OCI-LY1 (cell line): ENCODE data around the gene RBMS3.

Source experiments
- H2AFZ ChIP-seq: fragments of 200-600 bp; sonication (generic), shearing (Covaris generic); 2 replicates; pipeline ENCODE4 v1.6.0; 2014; ENCODE audit warnings: antibody characterized with exemption, mild to moderate bottlenecking, low read length
- H3F3A ChIP-seq: fragments of 200-600 bp; sonication (generic), shearing (Covaris generic); 2 replicates; pipeline ENCODE4 v1.6.0; 2014; ENCODE audit warnings: mild to moderate bottlenecking, antibody characterized with exemption, low read length, moderate library complexity; ENCODE audit not compliant: insufficient read depth
- H3K27ac ChIP-seq: fragments of 200-600 bp; sonication (generic); 2 replicates; pipeline ENCODE4 v1.5.1; 2014; ENCODE audit warnings: low read length, mixed run types, mild to moderate bottlenecking, low read depth; ENCODE audit not compliant: poor library complexity, severe bottlenecking
- H3K27me3 ChIP-seq: fragments of 200-600 bp; sonication (generic); 2 replicates; pipeline ENCODE4 v1.6.0; 2014; ENCODE audit warnings: antibody characterized with exemption, mild to moderate bottlenecking, low read length, moderate library complexity; ENCODE audit not compliant: insufficient read depth
- H3K36me3 ChIP-seq: fragments of 200-600 bp; sonication (generic); 2 replicates; pipeline ENCODE4 v1.6.1; 2014; ENCODE audit warnings: mild to moderate bottlenecking, antibody characterized with exemption, low read length, moderate library complexity, mixed read lengths; ENCODE audit not compliant: insufficient read depth
- H3K4me1 ChIP-seq: fragments of 200-600 bp; sonication (generic); 2 replicates; pipeline ENCODE4 v1.5.1; 2014; ENCODE audit warnings: mild to moderate bottlenecking, low read length, moderate library complexity; ENCODE audit not compliant: insufficient read depth, severe bottlenecking
- H3K4me2 ChIP-seq: fragments of 200-600 bp; sonication (generic), shearing (Covaris generic); 2 replicates; pipeline ENCODE4 v1.6.1; 2014; ENCODE audit warnings: low read length
- H3K4me3 ChIP-seq: fragments of 200-600 bp; sonication (generic); 2 replicates; pipeline ENCODE4 v1.5.1; 2014; ENCODE audit warnings: low read length, low read depth, mild to moderate bottlenecking, mixed read lengths; ENCODE audit not compliant: poor library complexity, severe bottlenecking
- H3K79me2 ChIP-seq: fragments of 200-600 bp; shearing (Covaris generic); 2 replicates; pipeline ENCODE4 v1.6.1; 2016; ENCODE audit warnings: mixed run types, low read length, mixed read lengths; ENCODE audit not compliant: insufficient read depth
- H3K9ac ChIP-seq: fragments of 200-600 bp; sonication (generic), shearing (Covaris generic); 2 replicates; pipeline ENCODE4 v1.6.1; 2014; ENCODE audit warnings: mild to moderate bottlenecking, low read length, mixed read lengths
- H3K9me2 ChIP-seq: fragments of 200-600 bp; sonication (generic), shearing (Covaris generic); 2 replicates; pipeline ENCODE4 v1.6.1; 2014; ENCODE audit warnings: low read depth, mild to moderate bottlenecking, low read length, mixed read lengths
- H3K9me3 ChIP-seq: fragments of 200-600 bp; shearing (Covaris generic); 2 replicates; pipeline ENCODE4 v1.6.1; 2014; ENCODE audit warnings: low read length, mixed read lengths
- H4K20me1 ChIP-seq: fragments of 200-600 bp; sonication (generic), shearing (Covaris generic); 2 replicates; pipeline ENCODE4 v1.6.0; 2016; ENCODE audit warnings: mild to moderate bottlenecking, low read length; ENCODE audit not compliant: insufficient read depth
- CTCF ChIP-seq: fragments of 200-600 bp; sonication (generic), shearing (Covaris generic); IDR thresholded peaks from 2 replicates; pipeline ENCODE4 v1.5.1; 2017; ENCODE audit warnings: mild to moderate bottlenecking, antibody characterized with exemption, low read length, moderate library complexity, mixed read lengths
- EZH2 ChIP-seq: fragments of 200-600 bp; sonication (generic), shearing (Covaris generic); IDR thresholded peaks from 2 replicates; pipeline ENCODE4 v1.8.0; 2017; ENCODE audit warnings: borderline replicate concordance, mixed run types, mild to moderate bottlenecking, antibody characterized with exemption, low read length, moderate library complexity, mixed read lengths

RBMS3 gene

DNA sequence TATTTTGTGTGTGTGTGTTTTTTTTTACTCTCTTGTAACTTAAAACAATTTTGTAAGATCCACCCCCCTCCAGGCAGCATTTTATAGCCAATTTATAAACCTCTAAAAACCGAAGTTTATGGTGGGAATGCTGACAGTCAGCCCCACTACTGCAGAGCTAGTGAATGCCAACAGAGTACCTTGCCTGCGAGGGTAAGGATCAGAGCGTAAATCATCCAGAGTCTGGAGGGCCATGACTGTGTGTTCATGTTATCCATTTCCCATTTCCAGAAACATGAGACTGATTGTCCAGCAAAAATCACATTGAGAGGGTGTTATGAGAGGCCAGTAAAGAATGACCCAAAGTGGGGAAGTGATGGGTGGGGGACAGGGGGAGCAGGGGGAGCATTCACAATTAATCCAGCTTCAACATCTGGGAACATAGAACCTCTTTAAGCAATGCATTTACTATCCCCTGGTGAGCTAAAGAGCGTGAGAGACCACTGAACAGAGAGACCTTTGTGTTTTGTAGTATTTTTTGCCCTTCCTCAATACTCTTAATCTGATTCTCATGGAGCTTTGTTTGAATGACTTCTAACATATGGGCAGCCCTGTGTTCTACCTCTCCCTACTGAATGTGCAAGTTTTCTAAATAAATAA, 464.5 kb downstream of the RBMS3 start:
- Histone ChIP-seq H3K9me2 (no peaks in the 10 kb centered on the region), H2AFZ (no peak overlapping the region), H3K36me3 (peaks cover 7% of the 10 kb centered on the region; the same call in 1 of the 2 replicates), H3K27me3 (no peaks in the 10 kb centered on the region), H4K20me1 (no peaks in the 10 kb centered on the region), H3K9me3 (no peaks in the 10 kb centered on the region), H3K9ac (no peak overlapping the region), H3K27ac (no peak overlapping the region), H3F3A (no peaks in the 10 kb centered on the region; the same call in 1 of the 2 replicates), H3K79me2 (no peaks in the 10 kb centered on the region), H3K4me3 (no peak overlapping the region), H3K4me2 (no peak overlapping the region), H3K4me1 (peaks cover 50% of the 10 kb centered on the region)
- TF ChIP-seq EZH2 = no peak
- no peak for TF ChIP-seq CTCF

DNA sequence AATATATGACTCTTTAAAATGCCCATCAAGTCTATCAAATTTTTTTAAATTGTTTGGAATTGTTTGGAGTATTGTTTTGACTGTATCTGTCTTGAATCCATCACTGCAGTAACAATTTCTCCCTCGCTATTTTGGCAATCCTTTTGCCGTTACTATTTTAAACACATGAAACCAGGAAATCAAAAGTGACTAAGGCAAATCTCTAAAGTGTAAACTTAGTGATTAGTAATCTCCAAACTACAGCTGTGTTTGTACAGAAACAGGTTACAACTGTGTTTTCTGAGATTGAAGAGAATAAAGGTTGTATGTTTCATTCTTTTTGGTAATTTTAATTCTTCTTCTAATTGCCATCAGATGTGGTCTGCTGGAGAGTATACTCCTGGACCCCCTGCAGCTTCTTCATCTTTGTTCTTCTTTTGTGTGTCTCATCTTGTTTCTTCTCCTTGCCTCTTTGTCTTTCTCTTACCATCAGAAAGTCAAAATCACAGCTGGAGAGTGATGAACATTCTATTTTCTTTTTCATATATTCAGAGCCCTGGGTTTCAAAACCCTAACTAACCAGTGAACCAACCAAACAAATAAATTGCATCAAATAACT, 465.4 kb downstream of the RBMS3 start:
- Histone ChIP-seq H3K36me3 (peaks cover 3% of the 10 kb centered on the region; the same call in 1 of the 2 replicates), H3K9ac (no peak overlapping the region), H3K27me3 (no peaks in the 10 kb centered on the region), H3K9me2 (no peaks in the 10 kb centered on the region), H3K4me1 (peaks cover 46% of the 10 kb centered on the region), H3F3A (no peaks in the 10 kb centered on the region; the same call in 1 of the 2 replicates), H3K79me2 (no peaks in the 10 kb centered on the region), H3K4me3 (no peak overlapping the region), H2AFZ (no peak overlapping the region), H3K9me3 (no peaks in the 10 kb centered on the region), H3K27ac (no peak overlapping the region), H4K20me1 (no peaks in the 10 kb centered on the region), H3K4me2 (no peak overlapping the region)
- TF ChIP-seq EZH2 = no peak
- no peak for TF ChIP-seq CTCF

GRCh38 chr3:29747991-29748390, 467.1 kb downstream of the RBMS3 start:
- no peak overlapping the region for H3K27ac ChIP-seq
- no peaks in the 10 kb centered on the region for H3K36me3 ChIP-seq
- no peak overlapping the region for H2AFZ ChIP-seq
- no peak overlapping the region for H3K4me3 ChIP-seq
- H4K20me1 ChIP-seq = no peaks in the 10 kb centered on the region
- H3K79me2 ChIP-seq = no peaks in the 10 kb centered on the region
- H3K9me3 ChIP-seq = no peaks in the 10 kb centered on the region
- no peaks in the 10 kb centered on the region; the same call in 1 of the 2 replicates for H3F3A ChIP-seq
- TF ChIP-seq EZH2 = no peak
- TF ChIP-seq CTCF = no peak
- no peak overlapping the region for H3K9ac ChIP-seq
- H3K4me2 ChIP-seq = no peak overlapping the region
- H3K9me2 ChIP-seq = no peaks in the 10 kb centered on the region
- peaks cover 45% of the 10 kb centered on the region for H3K4me1 ChIP-seq
- H3K27me3 ChIP-seq = no peaks in the 10 kb centered on the region
